H9 (cell line): ENCODE results near the gene FBXO31. TPM values are rescaled to one million over a fixed set of nuclear protein-coding genes. Genes with fewer than 3 reads are reported as not detected.

ENCODE experiments used
- DNase-seq: peaks from one replicate; pipeline ENCODE4 v3.0.0-alpha.2; 2017
- H2AFZ ChIP-seq: one replicate; pipeline ENCODE4 v1.6.1; 2013; ENCODE audit warnings: mild to moderate bottlenecking, low read length, control low read depth, moderate library complexity
- H2AK5ac ChIP-seq: 2 replicates; pipeline ENCODE4 v1.6.1; 2013; ENCODE audit warnings: low read length, control low read depth, mixed read lengths; ENCODE audit not compliant: insufficient read length
- H2BK120ac ChIP-seq: one replicate; pipeline ENCODE4 v1.6.1; 2013; ENCODE audit warnings: low read depth, mild to moderate bottlenecking, low read length, control low read depth, inconsistent platforms; ENCODE audit not compliant: poor library complexity, severe bottlenecking
- H2BK12ac ChIP-seq: 2 replicates; pipeline ENCODE4 v1.6.1; 2013; ENCODE audit warnings: low read length, control low read depth, mixed read lengths, low read depth; ENCODE audit not compliant: insufficient read length
- H2BK15ac ChIP-seq: 2 replicates; pipeline ENCODE4 v1.6.1; 2013; ENCODE audit warnings: low read depth, low read length, control low read depth
- H2BK20ac ChIP-seq: one replicate; pipeline ENCODE4 v1.6.1; 2013; ENCODE audit warnings: low read depth, mild to moderate bottlenecking, low read length, control low read depth, inconsistent platforms; ENCODE audit not compliant: poor library complexity, severe bottlenecking
- H2BK5ac ChIP-seq: 2 replicates; pipeline ENCODE4 v1.6.1; 2013; ENCODE audit warnings: low read length, control low read depth, mixed read lengths; ENCODE audit not compliant: insufficient read length
- H3K14ac ChIP-seq: 2 replicates; pipeline ENCODE4 v1.6.1; 2013; ENCODE audit warnings: low read length, control low read depth; ENCODE audit not compliant: insufficient read depth
- H3K18ac ChIP-seq: 2 replicates; pipeline ENCODE4 v1.6.1; 2013; ENCODE audit warnings: low read depth, mild to moderate bottlenecking, mixed read lengths, low read length, control low read depth; ENCODE audit not compliant: insufficient read length
- H3K23ac ChIP-seq: 2 replicates; pipeline ENCODE4 v1.6.1; 2013; ENCODE audit warnings: low read length, control low read depth, mixed read lengths, low read depth; ENCODE audit not compliant: insufficient read length
- H3K23me2 ChIP-seq: 2 replicates; pipeline ENCODE4 v1.6.1; 2013; ENCODE audit warnings: low read depth, mild to moderate bottlenecking, mixed read lengths, low read length, control low read depth; ENCODE audit not compliant: insufficient read length, poor library complexity, severe bottlenecking
- H3K27ac ChIP-seq: 2 replicates; pipeline ENCODE4 v1.5.1; 2013; ENCODE audit warnings: low read length, control low read depth, mixed read lengths, low read depth; ENCODE audit not compliant: insufficient read length
- H3K27me3 ChIP-seq: 2 replicates; pipeline ENCODE4 v1.6.1; 2013; ENCODE audit warnings: low read length, control low read depth, inconsistent platforms; ENCODE audit not compliant: insufficient read depth
- H3K4ac ChIP-seq: 2 replicates; pipeline ENCODE4 v1.6.1; 2013; ENCODE audit warnings: low read depth, mild to moderate bottlenecking, control low read depth, inconsistent platforms, low read length, moderate library complexity
- H3K4me1 ChIP-seq: 2 replicates; pipeline ENCODE4 v1.6.1; 2013; ENCODE audit warnings: low read length, control low read depth, inconsistent platforms; ENCODE audit not compliant: insufficient read depth
- H3K4me2 ChIP-seq: 2 replicates; pipeline ENCODE4 v1.6.1; 2013; ENCODE audit warnings: low read length, control low read depth, mixed read lengths; ENCODE audit not compliant: insufficient read length, insufficient read depth
- H3K56ac ChIP-seq: 2 replicates; pipeline ENCODE4 v1.6.1; 2013; ENCODE audit warnings: low read depth, mild to moderate bottlenecking, mixed read lengths, low read length, control low read depth; ENCODE audit not compliant: insufficient read length
- H3K79me1 ChIP-seq: 2 replicates; pipeline ENCODE4 v1.6.1; 2013; ENCODE audit warnings: low read depth, mild to moderate bottlenecking, moderate library complexity, low read length, control low read depth, inconsistent platforms; ENCODE audit not compliant: insufficient read depth, poor library complexity, severe bottlenecking
- H3K79me2 ChIP-seq: 2 replicates; pipeline ENCODE4 v1.6.1; 2013; ENCODE audit warnings: low read length, control low read depth, inconsistent platforms; ENCODE audit not compliant: insufficient read depth
- H3K9ac ChIP-seq: 2 replicates; pipeline ENCODE4 v1.6.1; 2013; ENCODE audit warnings: low read length, control low read depth, mixed read lengths; ENCODE audit not compliant: insufficient read length; ENCODE audit errors: extremely low read depth
- H3K9me3 ChIP-seq: one replicate; pipeline ENCODE4 v1.6.1; 2013; ENCODE audit warnings: low read depth, low read length, inconsistent platforms; ENCODE audit not compliant: control insufficient read depth
- H3T11ph ChIP-seq: one replicate; pipeline ENCODE4 v1.6.1; 2013; ENCODE audit warnings: mild to moderate bottlenecking, low read length, control low read depth, inconsistent platforms
- H4K20me1 ChIP-seq: one replicate; pipeline ENCODE4 v1.6.1; 2013; ENCODE audit not compliant: control insufficient read depth, insufficient read length, insufficient read depth
- H4K5ac ChIP-seq: 2 replicates; pipeline ENCODE4 v1.6.1; 2013; ENCODE audit warnings: low read depth, mild to moderate bottlenecking, mixed read lengths, low read length, control low read depth; ENCODE audit not compliant: insufficient read length
- H4K8ac ChIP-seq: replicated peaks from 2 replicates; pipeline ENCODE4 v1.6.1; 2013; ENCODE audit warnings: low read length, control low read depth, mixed read lengths, low read depth; ENCODE audit not compliant: insufficient read length
- H4K91ac ChIP-seq: 2 replicates; pipeline ENCODE4 v1.6.1; 2013; ENCODE audit warnings: low read depth, mild to moderate bottlenecking, moderate library complexity, mixed read lengths, low read length, control low read depth; ENCODE audit not compliant: insufficient read length
- H3K27ac Mint-ChIP-seq, 3 experiments: 2 replicates in 2 of 3; 3 replicates in 1 of 3; pipeline ENCODE4 v1.8.0; 2020 to 2021; ENCODE audit warnings: mixed read lengths in 3 of 3, mild to moderate bottlenecking in 1 of 3, moderate library complexity in 1 of 3
- H3K27me3 Mint-ChIP-seq: 2 replicates; pipeline ENCODE4 v1.8.0; 2021; ENCODE audit warnings: low read depth, mild to moderate bottlenecking, moderate library complexity, mixed read lengths
- H3K36me3 Mint-ChIP-seq, 3 experiments: 2 replicates in 2 of 3; 3 replicates in 1 of 3; pipeline ENCODE4 v1.8.0; 2020 to 2021; ENCODE audit warnings: low read depth in 3 of 3, mixed read lengths in 3 of 3; ENCODE audit not compliant: insufficient read depth in 1 of 3
- H3K4me1 Mint-ChIP-seq, 2 experiments: 2 replicates each; pipeline ENCODE4 v1.8.0; 2020; ENCODE audit warnings: mixed read lengths in 2 of 2
- H3K4me3 Mint-ChIP-seq, 2 experiments: 2 replicates in 1 of 2; 3 replicates in 1 of 2; pipeline ENCODE4 v1.8.0; 2020 to 2021; ENCODE audit warnings: mild to moderate bottlenecking in 2 of 2, mixed read lengths in 2 of 2, moderate library complexity in 1 of 2
- H3K9me3 Mint-ChIP-seq, 2 experiments: 2 replicates in 1 of 2; 3 replicates in 1 of 2; pipeline ENCODE4 v1.8.0; 2020; ENCODE audit warnings: mild to moderate bottlenecking in 2 of 2, mixed read lengths in 2 of 2, moderate library complexity in 1 of 2
- WGBS: extraction: QIAGEN DNeasy Blood & Tissue Kit; methylation state at CpG from one replicate; pipeline ENCODE4 v1.1.7; 2013; ENCODE audit warnings: missing lambda C conversion rate, low lambda C conversion rate, mixed read lengths; ENCODE audit not compliant: insufficient read length; ENCODE audit errors: extremely low coverage; 5-methylcytosine and 5-hydroxymethylcytosine counted together
- total RNA-seq: library from RNA; stranded (reverse); gene quantifications from 2 replicates; pipeline ENCODE4 v1.2.1, GENCODE V29; 2021
- TF ChIP-seq, protein P1 (sequence below): fragments of 200-600 bp; sonication (generic); conservative IDR thresholded peaks from 3 replicates; pipeline ENCODE4 v1.8.0; 2021; ENCODE audit warnings: antibody characterized with exemption, mild to moderate bottlenecking

FBXO31 gene
- total RNA-seq, 1 experiment from 2014 or later, result 24.2 TPM

DNA sequence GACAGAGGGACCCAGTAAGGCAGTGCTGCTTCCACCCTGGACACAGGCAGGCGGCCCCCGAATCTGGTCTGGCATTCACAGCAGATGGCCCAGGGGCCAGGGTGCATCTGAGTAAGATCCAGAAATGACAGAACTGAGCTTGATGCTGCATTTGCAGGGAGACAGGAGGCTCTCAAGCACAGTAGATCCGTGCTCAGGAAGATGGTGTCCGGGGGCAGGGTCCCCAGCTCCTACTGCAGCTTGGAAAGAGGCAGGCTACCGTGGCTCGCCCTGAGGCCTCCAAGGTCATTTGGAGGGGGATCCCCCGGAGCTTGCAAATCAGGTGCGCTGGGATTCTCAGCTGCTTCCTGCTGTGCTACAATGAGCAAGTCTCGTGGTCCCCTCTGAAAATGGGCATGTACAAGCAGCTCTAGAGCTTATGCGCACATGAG, 68.6 kb downstream of the FBXO31 start:
- H3K27ac Mint-ChIP-seq, result no peak overlapping the region

More for the DNA sequence above, 68.6 kb downstream of the FBXO31 start:
- DNase-seq, result no peak
- Histone ChIP-seq H3T11ph (no peak overlapping the region), H3K9ac (no peak overlapping the region), H4K5ac (no peak overlapping the region), H3K56ac (no peak overlapping the region), H4K8ac (no peak overlapping the region), H3K23ac (no peak overlapping the region), H3K79me2 (peaks cover 7% of the 10 kb centered on the region; the same call in 1 of the 2 replicates), H3K79me1 (no peaks in the 10 kb centered on the region), H3K18ac (no peak overlapping the region), H4K20me1 (no peaks in the 10 kb centered on the region), H4K91ac (no peak overlapping the region), H2BK15ac (no peak overlapping the region), H2AFZ (no peak overlapping the region), H3K23me2 (peaks cover 11% of the 10 kb centered on the region), H2BK5ac (no peak overlapping the region), H2AK5ac (no peak overlapping the region), H3K14ac (no peak overlapping the region), H2BK120ac (no peak overlapping the region), H3K4me2 (no peak overlapping the region), H2BK20ac (no peak overlapping the region), H3K27me3 (no peaks in the 10 kb centered on the region), H3K9me3 (no peaks in the 10 kb centered on the region), H3K27ac (no peak overlapping the region), H3K4ac (no peak overlapping the region), H2BK12ac (no peak overlapping the region), H3K4me1 (no peaks in the 10 kb centered on the region)
- no peak overlapping the region for H3K4me3 Mint-ChIP-seq
- H3K9me3 Mint-ChIP-seq, result no peaks in the 10 kb centered on the region
- TF ChIP-seq, protein P1, sequence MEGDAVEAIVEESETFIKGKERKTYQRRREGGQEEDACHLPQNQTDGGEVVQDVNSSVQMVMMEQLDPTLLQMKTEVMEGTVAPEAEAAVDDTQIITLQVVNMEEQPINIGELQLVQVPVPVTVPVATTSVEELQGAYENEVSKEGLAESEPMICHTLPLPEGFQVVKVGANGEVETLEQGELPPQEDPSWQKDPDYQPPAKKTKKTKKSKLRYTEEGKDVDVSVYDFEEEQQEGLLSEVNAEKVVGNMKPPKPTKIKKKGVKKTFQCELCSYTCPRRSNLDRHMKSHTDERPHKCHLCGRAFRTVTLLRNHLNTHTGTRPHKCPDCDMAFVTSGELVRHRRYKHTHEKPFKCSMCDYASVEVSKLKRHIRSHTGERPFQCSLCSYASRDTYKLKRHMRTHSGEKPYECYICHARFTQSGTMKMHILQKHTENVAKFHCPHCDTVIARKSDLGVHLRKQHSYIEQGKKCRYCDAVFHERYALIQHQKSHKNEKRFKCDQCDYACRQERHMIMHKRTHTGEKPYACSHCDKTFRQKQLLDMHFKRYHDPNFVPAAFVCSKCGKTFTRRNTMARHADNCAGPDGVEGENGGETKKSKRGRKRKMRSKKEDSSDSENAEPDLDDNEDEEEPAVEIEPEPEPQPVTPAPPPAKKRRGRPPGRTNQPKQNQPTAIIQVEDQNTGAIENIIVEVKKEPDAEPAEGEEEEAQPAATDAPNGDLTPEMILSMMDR, result no peak
- peaks cover 0 to 10% (median 3%) of the 10 kb centered on the region in 3 experiments; a peak in 2 of 7 replicates for H3K36me3 Mint-ChIP-seq
- H3K27me3 Mint-ChIP-seq, result no peaks in the 10 kb centered on the region; the same call in 1 of the 2 replicates
- H3K4me1 Mint-ChIP-seq, result peaks cover 7% of the 10 kb centered on the region in 2 experiments
- WGBS, result no CpG with 5 or more reads among the region's 10 CpGs
